HG02973 (cell line): ENCODE results near the gene TBCB.
A peak's percentile ranks its signal among the peaks of the same experiment; 100 is the strongest.
"Not testable (repeated sequence)": the region's sequence is repeated elsewhere in the genome, so short reads cannot be mapped to it uniquely, and the experiment has no call there.

Experiments used
- ATAC-seq: cut with Tn5 transposase; IDR thresholded peaks from one replicate; pipeline ENCODE4 v1.9.1; 2021; ENCODE audit warnings: moderate library complexity; ENCODE audit not compliant: unreplicated experiment

The TBCB gene

DNA sequence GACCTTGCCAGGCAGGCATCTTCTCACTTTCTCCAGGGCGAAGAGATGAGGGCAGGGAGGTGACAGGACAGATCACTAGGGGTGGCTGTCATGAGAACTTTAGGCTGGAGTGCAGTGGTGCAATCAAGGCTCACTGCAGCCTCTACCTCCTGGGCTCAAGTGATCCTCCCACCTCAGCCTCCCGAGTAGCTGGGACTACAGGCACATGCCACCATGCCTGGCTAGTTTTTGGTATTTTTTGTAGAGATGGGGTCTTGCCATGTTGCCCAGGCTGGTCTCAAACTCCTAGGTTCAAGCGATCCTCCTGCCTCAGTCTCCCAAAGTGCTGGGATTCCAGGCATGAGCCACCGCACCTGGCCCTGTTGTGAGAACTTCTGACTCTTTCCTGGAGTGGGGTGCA, 19.6 kb downstream of the TBCB start:
- not testable (repeated sequence) for ATAC-seq

DNA sequence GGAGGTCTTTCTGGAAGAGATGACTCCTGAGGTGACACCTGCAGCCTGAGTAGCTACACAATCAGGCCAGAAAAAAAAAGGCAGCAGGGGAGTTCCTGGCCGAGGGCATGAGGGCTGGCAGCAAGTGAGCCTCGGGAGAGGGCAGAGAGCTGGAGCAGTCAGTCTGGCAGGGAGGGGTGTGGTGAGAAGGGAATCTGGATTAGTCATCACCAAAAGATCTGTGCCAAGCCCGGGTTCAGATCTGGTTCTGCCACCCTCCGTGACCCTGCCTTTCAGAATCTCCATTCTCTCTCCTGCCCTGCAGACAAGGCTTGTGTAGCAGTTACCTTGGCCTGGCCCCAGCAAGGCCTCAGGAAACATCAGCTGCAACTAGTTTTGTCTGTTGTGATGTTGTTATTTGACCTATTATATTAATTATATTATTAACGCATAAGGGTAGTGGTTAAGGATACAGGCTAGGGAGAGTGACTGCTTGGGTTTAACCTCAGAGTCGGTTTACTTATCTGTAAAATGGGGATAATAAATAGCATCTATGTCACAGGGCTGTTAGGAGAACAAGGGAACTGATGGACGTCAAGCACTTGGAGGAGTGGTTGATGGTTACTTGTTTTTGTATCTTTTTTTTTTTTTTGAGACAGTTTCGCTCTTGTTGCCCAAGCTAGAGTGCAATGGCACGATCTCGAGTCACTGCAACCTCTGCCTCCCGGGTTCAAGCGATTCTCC, 21.9 kb downstream of the TBCB start:
- ATAC-seq: no peak

DNA sequence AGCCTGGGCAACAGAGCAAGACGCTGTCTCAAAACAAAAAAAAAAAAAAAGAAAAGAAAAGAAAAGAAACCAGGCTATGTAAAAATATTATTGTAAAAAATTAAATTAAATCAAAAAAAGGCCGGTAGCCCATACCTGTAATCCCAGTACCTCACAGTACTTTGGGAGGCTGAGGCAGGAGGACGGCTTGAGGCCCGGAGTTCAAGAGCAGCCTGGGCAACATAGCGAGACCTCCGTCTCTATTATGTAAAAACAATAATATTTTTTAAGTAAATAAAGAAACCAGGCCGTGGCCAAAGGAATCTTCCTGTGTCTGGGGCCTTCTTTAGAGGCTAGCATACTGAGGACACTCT, 23.8 kb downstream of the TBCB start:
- ATAC-seq: no peak

DNA sequence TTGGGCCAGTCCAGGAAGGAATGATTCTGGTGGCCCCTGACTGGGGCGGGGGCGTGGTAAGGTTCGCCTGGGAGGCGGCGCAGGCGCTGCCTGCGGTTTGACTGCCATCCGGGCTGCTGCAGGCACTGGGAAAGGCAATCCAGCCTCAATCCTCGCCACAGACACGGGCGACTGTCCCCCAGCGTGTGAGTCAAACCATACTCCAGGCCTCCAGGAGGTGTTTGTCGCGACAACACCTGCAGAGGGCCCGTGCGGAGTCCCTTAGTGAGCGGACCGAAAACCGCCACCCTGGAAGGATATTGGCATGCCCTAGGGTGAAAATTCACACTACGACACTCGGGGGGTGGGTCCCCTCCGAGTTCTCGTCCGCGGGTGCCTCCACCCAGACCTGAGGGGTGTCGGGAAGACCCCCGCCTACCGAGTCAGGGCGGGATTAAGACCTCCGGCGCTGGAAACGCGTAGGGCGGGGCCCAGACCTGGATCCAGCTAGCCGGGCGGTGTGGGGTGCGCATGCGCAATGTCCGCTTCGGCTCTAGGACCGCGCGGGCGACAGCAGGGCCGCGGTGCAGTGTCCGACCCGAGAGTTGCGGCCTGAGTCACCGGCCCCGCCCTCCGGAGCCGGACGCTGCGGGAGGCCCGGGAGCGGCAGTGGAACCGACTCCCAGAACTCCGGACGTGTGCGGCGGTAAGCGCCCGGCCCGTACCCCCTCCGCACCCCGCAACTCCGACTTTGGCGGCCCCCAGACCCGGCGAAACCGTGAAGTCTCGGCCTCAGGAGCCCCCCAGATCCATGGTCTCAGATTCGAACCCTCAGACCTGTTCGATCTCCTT, 24.4 kb downstream of the TBCB start, which contains the start of gene CAPNS1:
Gene CAPNS1, plus strand, starts transcription at position 594 of the 831 bp plus-strand sequence. CDS start 946 bp downstream, outside the sequence.
- ATAC-seq: peak; percentile 70

DNA sequence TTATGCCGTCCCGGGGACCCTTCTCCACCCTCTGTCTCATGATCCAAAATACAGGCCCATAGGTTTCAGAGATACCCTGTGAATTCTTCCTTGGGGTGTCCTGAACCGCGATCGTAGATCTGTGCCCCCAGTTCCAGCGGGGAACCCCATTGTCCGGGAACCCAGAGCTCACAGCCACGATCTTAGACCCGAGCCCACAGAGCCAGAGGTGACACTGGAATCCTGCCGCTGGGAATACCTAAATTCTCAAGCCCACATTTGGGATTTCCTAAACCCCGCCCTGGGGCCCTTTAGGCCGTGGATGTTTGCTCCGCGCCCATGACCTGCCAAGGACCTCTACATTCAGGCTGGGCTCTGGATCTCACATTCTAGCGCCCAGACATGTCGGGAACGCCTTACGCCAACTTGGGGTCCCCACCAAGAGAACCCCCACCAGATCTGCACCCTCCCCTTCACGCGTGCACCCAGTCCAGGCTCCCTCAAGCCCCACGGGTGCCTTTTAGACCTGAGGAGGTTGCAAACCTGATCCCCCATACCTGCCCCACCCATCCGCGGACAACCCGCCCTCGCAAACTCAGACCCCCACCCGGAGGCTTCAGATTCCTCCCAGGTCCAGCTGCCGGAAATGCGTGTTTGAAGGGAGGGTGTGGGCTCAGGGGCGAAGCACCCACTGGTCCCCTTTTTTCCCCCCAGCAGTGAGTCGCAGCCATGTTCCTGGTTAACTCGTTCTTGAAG, 25.2 kb downstream of the TBCB start:
- ATAC-seq: no peak

DNA sequence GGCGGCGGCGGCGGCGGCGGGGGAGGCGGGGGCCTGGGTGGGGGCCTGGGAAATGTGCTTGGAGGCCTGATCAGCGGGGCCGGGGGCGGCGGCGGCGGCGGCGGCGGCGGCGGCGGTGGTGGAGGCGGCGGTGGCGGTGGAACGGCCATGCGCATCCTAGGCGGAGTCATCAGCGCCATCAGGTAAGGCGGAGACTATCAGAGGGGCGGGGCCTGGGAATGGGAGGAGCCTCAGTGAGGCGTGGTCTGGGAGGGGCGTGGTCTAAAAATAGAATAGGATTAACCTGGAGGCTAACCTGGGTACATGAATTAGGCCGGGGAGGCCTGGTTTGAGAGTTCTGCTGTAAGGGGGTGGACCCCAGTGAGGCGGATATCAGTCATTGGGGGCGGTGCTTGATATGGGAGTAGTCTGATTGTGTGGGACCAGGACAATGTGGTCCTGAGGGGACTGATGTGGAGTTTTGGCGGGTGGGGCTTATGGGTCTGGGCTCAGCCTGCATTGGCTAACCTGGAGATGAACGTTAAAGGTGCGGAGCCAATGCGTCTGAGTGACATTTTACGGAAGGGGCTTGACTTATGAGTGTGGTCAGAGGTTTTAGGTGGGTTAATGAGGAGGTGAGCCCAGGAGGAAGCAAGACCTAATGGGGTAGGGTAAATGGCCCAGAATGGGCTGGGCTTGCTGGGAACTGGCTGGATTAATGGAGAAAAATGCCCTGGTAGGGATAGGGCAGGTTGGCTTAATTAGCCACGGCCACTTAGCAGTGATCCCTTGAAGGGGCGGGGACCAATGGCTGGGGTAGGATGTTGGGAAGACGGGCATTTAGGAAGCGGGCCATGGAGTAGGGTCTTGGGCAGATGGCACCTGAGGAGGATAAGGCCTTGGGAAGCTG, 26.0 kb downstream of the TBCB start:
- ATAC-seq: no peak

DNA sequence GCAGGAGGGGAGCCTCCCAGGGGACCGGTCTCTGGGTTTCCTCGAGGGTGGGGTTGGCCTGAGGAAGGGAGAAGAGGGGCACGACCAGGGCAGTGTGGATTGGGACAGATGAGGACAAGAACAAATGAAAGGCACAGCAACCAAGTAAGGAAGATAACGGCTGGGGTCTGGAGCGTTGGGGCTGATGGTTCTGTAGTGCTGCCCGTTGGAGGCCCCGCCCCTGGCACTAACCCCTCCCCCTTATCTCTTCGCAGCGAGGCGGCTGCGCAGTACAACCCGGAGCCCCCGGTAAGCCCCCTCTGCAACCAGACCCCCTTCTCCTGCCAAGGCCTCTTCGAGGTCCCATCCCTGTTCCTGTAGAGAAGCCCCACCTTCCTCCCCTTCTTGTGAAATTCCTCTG, 26.8 kb downstream of the TBCB start:
- ATAC-seq: no peak

DNA sequence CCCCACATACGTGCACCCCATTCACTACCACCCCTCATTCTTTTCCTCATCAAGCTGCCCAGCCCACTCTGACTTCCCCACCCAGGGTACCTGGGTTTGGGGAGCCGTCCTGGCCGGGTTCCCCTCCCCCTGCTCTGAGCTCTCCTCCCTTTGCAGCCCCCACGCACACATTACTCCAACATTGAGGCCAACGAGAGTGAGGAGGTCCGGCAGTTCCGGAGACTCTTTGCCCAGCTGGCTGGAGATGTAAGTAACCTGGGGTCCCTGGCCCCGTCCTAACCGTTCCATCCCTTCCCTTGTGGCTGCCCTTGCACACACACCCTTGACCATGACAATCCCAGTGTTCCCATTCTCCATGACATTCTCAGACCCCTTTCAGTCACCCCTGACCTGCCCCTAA, 27.2 kb downstream of the TBCB start:
- no peak for ATAC-seq

DNA sequence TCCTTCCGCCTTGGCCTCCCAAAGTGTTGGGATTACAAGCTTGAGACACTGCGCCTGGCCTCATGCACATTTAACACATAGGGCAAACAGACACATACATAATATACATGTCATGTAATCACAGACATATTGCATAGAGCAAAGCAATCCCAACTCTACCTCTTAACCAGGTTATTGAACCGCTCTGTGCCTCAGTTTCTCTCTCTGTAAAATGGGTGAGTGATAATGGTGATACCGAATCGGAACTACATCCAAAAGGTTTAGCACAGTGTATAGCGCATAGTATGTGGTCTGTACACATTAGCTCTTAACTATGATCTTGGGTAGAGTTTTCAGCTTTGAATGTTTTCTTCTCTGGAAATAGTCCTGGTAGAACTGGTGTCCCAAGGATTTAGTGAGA, 29.4 kb downstream of the TBCB start:
- no peak for ATAC-seq

DNA sequence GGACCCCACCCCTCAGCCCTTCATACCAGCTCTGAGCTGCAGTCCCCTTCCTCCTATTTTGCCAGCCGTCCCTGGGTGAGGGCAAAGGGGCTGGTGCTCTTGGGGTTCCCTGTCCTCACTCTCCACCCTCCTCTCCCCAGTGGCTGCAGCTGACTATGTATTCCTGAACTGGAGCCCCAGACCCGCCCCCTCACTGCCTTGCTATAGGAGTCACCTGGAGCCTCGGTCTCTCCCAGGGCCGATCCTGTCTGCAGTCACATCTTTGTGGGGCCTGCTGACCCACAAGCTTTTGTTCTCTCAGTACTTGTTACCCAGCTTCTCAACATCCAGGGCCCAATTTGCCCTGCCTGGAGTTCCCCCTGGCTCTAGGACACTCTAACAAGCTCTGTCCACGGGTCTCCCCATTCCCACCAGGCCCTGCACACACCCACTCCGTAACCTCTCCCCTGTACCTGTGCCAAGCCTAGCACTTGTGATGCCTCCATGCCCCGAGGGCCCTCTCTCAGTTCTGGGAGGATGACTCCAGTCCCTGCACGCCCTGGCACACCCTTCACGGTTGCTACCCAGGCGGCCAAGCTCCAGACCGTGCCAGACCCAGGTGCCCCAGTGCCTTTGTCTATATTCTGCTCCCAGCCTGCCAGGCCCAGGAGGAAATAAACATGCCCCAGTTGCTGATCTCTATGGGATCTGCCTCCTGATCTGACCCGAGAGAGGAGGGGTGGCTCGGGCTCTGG, 34.6 kb downstream of the TBCB start:
- ATAC-seq: no peak

DNA sequence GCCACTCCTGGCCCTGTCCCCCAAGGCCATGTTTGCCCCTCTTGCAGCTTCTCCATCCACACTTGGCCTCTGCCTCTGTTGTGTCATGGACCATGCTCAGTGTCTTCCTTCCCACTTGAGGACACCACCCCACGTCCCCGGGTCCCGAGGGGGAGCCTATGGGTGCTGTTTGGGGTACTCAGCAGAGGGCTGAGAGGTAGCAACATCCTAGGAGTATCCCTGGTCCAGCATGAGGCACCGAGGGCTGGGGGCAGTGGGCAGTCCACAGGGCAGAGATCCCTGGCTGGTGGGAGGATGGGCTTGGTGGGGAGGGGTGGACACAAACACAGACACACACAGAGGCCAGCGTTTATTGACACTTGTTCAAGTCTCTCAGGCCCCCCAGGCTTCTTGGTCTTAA, 35.3 kb downstream of the TBCB start:
- ATAC-seq: no peak

DNA sequence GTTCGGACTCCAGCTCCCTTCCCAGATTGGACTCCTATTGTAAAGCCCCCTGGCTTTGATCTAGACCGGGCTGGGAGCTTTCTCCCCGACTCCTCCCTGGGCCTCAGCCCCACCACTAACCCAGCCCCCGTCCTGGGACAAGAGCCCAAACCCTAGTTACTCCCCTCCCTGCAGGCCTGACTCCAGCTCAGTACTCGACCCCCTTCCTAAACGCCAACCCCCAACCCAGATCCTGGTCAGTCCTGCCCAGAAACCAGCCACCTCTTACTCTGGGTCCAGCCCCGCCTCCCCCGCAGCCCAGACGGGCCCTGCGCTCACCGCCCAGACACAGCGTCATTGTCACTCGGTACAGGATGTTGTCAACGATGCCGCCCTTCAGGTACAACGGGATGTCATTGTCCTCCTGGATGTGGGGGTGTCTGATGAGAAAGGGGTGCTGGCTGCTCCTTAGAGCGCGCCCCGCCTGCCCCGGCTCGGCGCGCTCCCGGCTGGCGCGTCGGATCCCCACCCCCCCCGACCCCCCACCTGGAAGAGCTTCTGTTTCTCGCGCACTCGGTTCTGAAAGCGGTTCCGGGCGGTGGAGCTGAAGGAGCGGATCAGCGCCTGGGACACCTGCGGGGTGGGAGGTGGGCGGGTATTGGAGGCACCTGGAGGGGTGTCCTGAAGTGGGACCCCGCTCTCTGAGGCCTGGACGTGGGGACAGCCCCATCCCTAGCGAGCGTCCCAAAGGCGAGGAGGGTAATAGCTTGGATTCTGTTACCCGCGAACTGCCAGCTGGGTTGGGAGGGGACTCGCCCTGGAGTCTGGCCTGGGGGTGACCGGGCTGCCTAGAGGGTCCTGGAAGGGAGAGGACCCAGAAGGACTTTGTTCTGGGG, 36.1 kb downstream of the TBCB start:
- no peak for ATAC-seq

DNA sequence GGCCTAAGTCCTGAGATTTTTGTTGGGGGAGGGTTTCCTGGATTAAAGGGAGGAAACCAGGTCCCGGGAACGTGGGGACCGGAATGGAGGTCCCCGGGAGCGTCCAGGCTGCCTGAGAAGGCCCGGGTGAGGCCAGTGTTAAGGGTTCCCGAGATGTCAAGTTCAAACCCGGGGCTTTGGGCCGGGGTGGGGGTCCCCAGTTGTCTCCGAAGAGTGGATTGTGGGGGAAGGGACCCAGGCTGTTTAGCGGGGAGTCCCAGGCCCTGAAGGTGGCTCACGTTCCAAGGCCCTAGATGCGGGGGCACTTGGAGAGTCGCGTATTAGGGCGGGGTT, 36.7 kb downstream of the TBCB start:
- no peak for ATAC-seq

DNA sequence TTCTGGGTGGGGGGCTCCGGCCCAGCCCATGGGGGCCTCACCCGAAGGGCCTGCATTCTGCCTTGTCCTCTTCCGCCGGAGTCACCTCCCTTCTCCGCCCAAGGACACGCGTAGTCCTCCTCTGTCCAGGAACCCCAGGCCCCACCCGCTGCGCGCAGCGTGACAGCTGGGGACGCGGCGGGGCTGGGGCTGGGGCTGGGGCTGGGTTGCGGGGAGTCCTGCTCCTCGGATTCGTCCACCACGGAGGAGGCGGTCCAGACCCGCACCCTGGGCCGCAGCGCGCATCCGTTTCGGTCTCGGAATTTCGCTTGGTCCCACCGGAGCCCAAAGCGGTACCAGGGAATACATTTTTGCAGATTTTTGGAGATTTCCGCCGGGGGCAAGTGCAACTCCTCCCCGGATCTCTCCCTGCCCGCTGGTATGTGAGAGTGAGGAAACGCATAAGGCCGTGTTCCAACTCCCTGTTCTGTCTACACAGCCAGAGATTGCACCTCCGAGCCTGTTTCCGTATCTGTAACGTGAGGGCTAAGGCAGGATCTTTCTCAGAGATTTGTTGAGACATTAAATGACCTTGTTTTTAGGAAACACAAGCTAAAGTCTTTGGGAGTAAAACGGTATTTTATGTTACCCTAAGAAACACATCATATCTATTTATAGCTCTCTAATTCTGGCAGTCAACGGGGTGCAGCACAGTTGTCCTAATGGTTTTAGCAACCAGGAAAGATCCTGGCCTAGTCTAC, 37.3 kb downstream of the TBCB start, which contains the start of gene COX7A1:
Gene COX7A1, minus strand, starts transcription at position 96 of the 740 bp plus-strand sequence. Its CDS starts 40 bp downstream, at position 56.
- ATAC-seq: no peak

DNA sequence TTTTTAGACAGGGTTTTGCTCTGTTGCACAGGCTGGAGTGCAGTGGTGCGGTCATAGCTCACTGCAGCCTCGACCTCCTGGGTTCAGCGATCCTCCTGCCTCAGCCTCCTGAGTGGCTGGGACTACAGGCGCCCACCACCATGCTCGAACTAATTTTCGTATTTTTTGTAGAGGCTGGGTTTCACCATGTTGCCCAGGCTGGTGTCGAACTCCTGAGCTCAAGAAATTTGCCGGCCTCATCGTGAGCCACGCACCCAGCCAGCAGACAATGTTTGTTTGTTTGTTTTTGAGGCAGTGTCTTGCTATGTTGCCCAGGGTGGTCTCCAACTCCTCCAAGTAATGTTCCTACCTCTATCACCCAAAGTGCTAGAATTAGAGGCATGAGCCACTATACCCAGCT, 37.9 kb downstream of the TBCB start:
- no peak for ATAC-seq

DNA sequence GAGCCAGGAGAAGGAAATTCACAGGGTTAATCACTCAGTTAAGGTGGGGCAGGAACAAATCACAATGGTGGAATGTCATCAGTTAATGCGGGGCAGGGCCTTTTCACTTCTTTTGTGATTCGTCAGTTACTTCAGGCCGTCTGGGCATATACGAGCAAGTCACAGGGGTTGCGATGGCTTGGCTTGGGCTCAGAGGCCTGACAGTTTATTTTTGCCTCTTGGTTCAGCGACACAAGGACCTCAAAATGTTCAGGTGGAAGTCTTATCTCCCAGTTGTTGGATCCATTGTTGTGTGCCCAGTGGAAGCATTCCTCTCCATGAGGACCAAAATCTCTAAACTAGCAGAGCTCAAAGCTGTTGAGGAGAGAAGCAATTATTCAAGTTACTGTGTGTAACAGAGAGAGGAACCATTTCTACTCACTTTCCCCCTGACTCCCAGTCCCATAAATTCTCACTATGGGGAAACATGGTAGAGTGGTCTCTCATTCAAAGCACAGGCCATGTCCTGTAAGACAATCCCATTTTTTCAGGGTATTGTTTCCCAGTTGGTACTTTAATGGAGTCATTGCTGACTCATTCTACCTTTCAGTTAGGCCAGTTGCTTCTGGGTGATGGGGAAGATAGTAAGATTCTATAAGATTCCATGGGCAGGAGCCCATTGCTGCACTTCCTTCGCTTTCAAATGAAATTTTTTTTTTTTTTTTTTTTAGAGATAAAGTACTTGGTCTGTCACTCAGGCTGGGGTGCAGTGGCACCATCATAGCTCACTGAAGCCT, 45.7 kb downstream of the TBCB start:
- ATAC-seq: no peak

DNA sequence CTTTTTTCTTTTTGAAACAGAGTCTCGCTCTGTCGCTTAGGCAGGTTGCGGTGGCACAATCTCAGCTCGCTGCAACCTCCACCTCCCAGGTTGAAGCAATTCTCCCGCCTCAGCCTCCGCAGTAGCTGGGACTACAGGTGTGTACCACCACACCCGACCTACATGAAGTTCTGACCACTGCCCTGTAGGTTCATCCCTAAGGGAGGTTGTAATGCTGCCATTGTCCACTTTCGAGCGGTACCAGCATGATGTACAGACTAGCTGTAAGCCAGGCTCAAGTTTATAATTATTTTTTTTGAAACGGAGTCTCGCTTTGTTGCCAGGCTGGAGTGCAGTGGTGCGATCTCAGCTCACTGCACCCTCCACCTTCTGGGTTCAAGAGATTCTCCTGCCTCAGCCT, 48.5 kb downstream of the TBCB start:
- no peak for ATAC-seq
